IMR-90 (cell line): Measurements from ENCODE around the gene FAM162A. TPM values are rescaled to one million over a fixed set of nuclear protein-coding genes. Genes with fewer than 3 reads are reported as not detected.

ENCODE experiments used
- ATAC-seq: fragments of 200-7000 bp; cut with Tn5 transposase; 2 replicates; pipeline ENCODE4 v1.9.1; 2020; ENCODE audit warnings: low read depth, mild to moderate bottlenecking, moderate library complexity
- BruUV-seq: library from RNA; stranded (reverse); fragments of 400-500 nt; replicated peaks from 2 replicates; lab custom pipeline; 2021; lab: Mats Ljungman, UMichigan
- CTCF ChIA-PET: fragments of 300-600 bp; formaldehyde crosslinking; extraction: SDS; loops from one replicate; lab custom pipeline; 2021; ENCODE audit warnings: antibody characterized with exemption; lab: Yijun Ruan, JAX
- POLR2A ChIA-PET: fragments of 300-600 bp; sonication (Branson Sonifier 250); formaldehyde crosslinking; loops from one replicate; lab custom pipeline; 2022; ENCODE audit warnings: antibody characterized with exemption; ENCODE audit not compliant: unreplicated experiment; lab: Charles Lee
- DNase-seq: peaks from one replicate; pipeline ENCODE4 v3.0.0; 2013
- H2AFZ ChIP-seq: replicated peaks from 2 replicates; pipeline ENCODE3; 2013; ENCODE audit warnings: low read length, mild to moderate bottlenecking; ENCODE audit not compliant: poor library complexity
- H2AK5ac ChIP-seq: 2 replicates; pipeline ENCODE4 v1.6.1; 2013; ENCODE audit warnings: low read depth, low read length, inconsistent platforms
- H2AK9ac ChIP-seq: replicated peaks from 2 replicates; pipeline ENCODE3; 2013; ENCODE audit warnings: mild to moderate bottlenecking, low read depth, low read length, moderate library complexity; ENCODE audit not compliant: poor library complexity
- H2BK120ac ChIP-seq: 2 replicates; pipeline ENCODE4 v1.6.1; 2013; ENCODE audit warnings: low read depth, low read length, inconsistent platforms
- H2BK15ac ChIP-seq: 3 replicates; pipeline ENCODE4 v1.6.1; 2013; ENCODE audit warnings: low read depth, low read length, inconsistent platforms
- H2BK20ac ChIP-seq: 2 replicates; pipeline ENCODE4 v1.6.1; 2013; ENCODE audit warnings: low read depth, mild to moderate bottlenecking, inconsistent platforms, low read length, moderate library complexity
- H2BK5ac ChIP-seq: 2 replicates; pipeline ENCODE4 v1.6.1; 2013; ENCODE audit warnings: mild to moderate bottlenecking, low read depth, low read length, inconsistent platforms; ENCODE audit not compliant: poor library complexity, severe bottlenecking
- H3K14ac ChIP-seq: replicated peaks from 2 replicates; pipeline ENCODE4 v1.6.1; 2013; ENCODE audit warnings: low read depth, low read length, inconsistent platforms
- H3K18ac ChIP-seq: 2 replicates; pipeline ENCODE4 v1.6.1; 2013; ENCODE audit warnings: low read depth, low read length, control low read depth
- H3K23ac ChIP-seq: 2 replicates; pipeline ENCODE4 v1.6.1; 2013; ENCODE audit warnings: low read depth, low read length, inconsistent platforms
- H3K27ac ChIP-seq: 2 replicates; pipeline ENCODE4 v1.5.1; 2013; ENCODE audit warnings: mild to moderate bottlenecking, control low read depth, low read length; ENCODE audit not compliant: insufficient read depth
- H3K27me3 ChIP-seq: 2 replicates; pipeline ENCODE4 v1.6.1; 2013; ENCODE audit warnings: low read length; ENCODE audit not compliant: control insufficient read depth, insufficient read depth
- H3K36me3 ChIP-seq: 2 replicates; pipeline ENCODE4 v1.6.1; 2013; ENCODE audit warnings: low read length, mixed read lengths; ENCODE audit not compliant: control insufficient read depth, insufficient read depth
- H3K4ac ChIP-seq: 2 replicates; pipeline ENCODE4 v1.6.1; 2013; ENCODE audit warnings: low read depth, low read length, inconsistent platforms
- H3K4me1 ChIP-seq: 2 replicates; pipeline ENCODE4 v1.6.1; 2013; ENCODE audit warnings: low read length, mixed read lengths; ENCODE audit not compliant: control insufficient read depth, insufficient read depth
- H3K4me2 ChIP-seq: 2 replicates; pipeline ENCODE4 v1.6.1; 2013; ENCODE audit warnings: low read depth, mild to moderate bottlenecking, control low read depth, low read length, moderate library complexity
- H3K4me3 ChIP-seq: 2 replicates; pipeline ENCODE4 v1.5.1; 2013; ENCODE audit warnings: low read depth, mild to moderate bottlenecking, control low read depth, low read length, moderate library complexity; ENCODE audit not compliant: insufficient read depth
- H3K56ac ChIP-seq: 2 replicates; pipeline ENCODE4 v1.6.1; 2013; ENCODE audit warnings: low read length, inconsistent platforms; ENCODE audit not compliant: insufficient read depth; ENCODE audit errors: extremely low read depth
- H3K79me1 ChIP-seq, 2 experiments: 2 replicates each; pipeline ENCODE4 v1.6.1; 2013; ENCODE audit warnings: low read length in 2 of 2, inconsistent platforms in 1 of 2, low read depth in 1 of 2
- H3K9ac ChIP-seq: 2 replicates; pipeline ENCODE4 v1.6.1; 2013; ENCODE audit warnings: low read depth, low read length, control low read depth
- H3K9me1 ChIP-seq: 2 replicates; pipeline ENCODE4 v1.6.1; 2013; ENCODE audit warnings: low read length, inconsistent platforms; ENCODE audit not compliant: insufficient read depth
- H3K9me3 ChIP-seq: 2 replicates; pipeline ENCODE4 v1.6.1; 2013; ENCODE audit warnings: low read length; ENCODE audit not compliant: control insufficient read depth, insufficient read depth
- H4K20me1 ChIP-seq: 2 replicates; pipeline ENCODE4 v1.6.1; 2013; ENCODE audit warnings: low read length, inconsistent platforms; ENCODE audit not compliant: insufficient read depth
- H4K5ac ChIP-seq: 2 replicates; pipeline ENCODE4 v1.6.1; 2013; ENCODE audit warnings: mild to moderate bottlenecking, low read depth, low read length, control low read depth
- H4K8ac ChIP-seq, 2 experiments: 2 replicates each; pipeline ENCODE4 v1.6.1; 2013; ENCODE audit warnings: low read depth in 2 of 2, low read length in 2 of 2, control low read depth in 1 of 2, inconsistent platforms in 1 of 2
- H4K91ac ChIP-seq: 2 replicates; pipeline ENCODE4 v1.6.1; 2013; ENCODE audit warnings: low read depth, low read length, inconsistent platforms; ENCODE audit not compliant: insufficient read depth
- MAFK ChIP-seq: IDR thresholded peaks from 2 replicates; pipeline ENCODE4 v1.6.1; 2012; ENCODE audit warnings: low read depth, low read length, improper control_type of control experiment
- MAZ ChIP-seq: IDR thresholded peaks from 2 replicates; pipeline ENCODE4 v1.6.1; 2012; ENCODE audit warnings: low read depth, mild to moderate bottlenecking, low read length, improper control_type of control experiment, moderate library complexity, borderline replicate concordance
- NFE2L2 ChIP-seq: fragments of 150-350 bp; IDR thresholded peaks from 2 replicates; pipeline ENCODE4 v1.6.1; 2016; ENCODE audit warnings: low read depth, mild to moderate bottlenecking, low read length
- POLR2A ChIP-seq: IDR thresholded peaks from 2 replicates; pipeline ENCODE4 v1.6.1; 2012; ENCODE audit warnings: mild to moderate bottlenecking, low read depth, low read length
- RAD21 ChIP-seq: IDR thresholded peaks from 2 replicates; pipeline ENCODE4 v1.6.1; 2012; ENCODE audit warnings: low read length, improper control_type of control experiment
- RCOR1 ChIP-seq: IDR thresholded peaks from 2 replicates; pipeline ENCODE4 v1.6.1; 2012; ENCODE audit warnings: mild to moderate bottlenecking, low read length, improper control_type of control experiment; ENCODE audit not compliant: insufficient replicate concordance
- RFX5 ChIP-seq: IDR thresholded peaks from 2 replicates; pipeline ENCODE4 v1.8.0; 2012; ENCODE audit warnings: low read depth, mild to moderate bottlenecking, low read length, moderate library complexity
- SMC3 ChIP-seq: fragments of 150-350 bp; IDR thresholded peaks from 2 replicates; pipeline ENCODE4 v1.6.1; 2016; ENCODE audit warnings: low read depth, mild to moderate bottlenecking, antibody characterized with exemption, low read length, moderate library complexity
- USF2 ChIP-seq: fragments of 150-350 bp; IDR thresholded peaks from 2 replicates; pipeline ENCODE4 v1.6.1; 2017; ENCODE audit warnings: mild to moderate bottlenecking, antibody characterized with exemption, low read length, low read depth
- dilution Hi-C: fragments of 300-500 bp; cut with HindIII; formaldehyde crosslinking; loops from one replicate; pipeline ENCODE4 v1.14.3; 2018; ENCODE audit warnings: low sequenced_read_pairs; ENCODE audit not compliant: unreplicated experiment
- in situ Hi-C: fragments of 300-500 bp; cut with MboI; formaldehyde crosslinking; loops from 3 replicates; pipeline ENCODE4 v1.14.3; 2019; ENCODE audit warnings: low sequenced_read_pairs, inconsistent platforms, mixed read lengths
- intact Hi-C: fragments of 100-400 bp; cut with micrococcal nuclease; formaldehyde crosslinking; loops from 2 replicates; pipeline ENCODE4 v1.10.0; 2022
- polyA plus RNA-seq, 3 experiments: library from polyadenylated mRNA; depleted of rRNA; stranded (reverse); fragments of >200 nt; gene quantifications; 2 replicates each; pipeline ENCODE4 v1.2.3, GENCODE V29; 2012; ENCODE audit warnings: low replicate concordance in 1 of 3
- total RNA-seq: library from RNA; depleted of rRNA; stranded (reverse); fragments of >200 nt; gene quantifications from 2 replicates; pipeline ENCODE4 v1.2.3, GENCODE V29; 2012

Gene FAM162A
- total and polyA plus RNA-seq, 2 of the 4 experiments (the other 2 are of a cell fraction), result 33.9 to 66.8 TPM

DNA sequence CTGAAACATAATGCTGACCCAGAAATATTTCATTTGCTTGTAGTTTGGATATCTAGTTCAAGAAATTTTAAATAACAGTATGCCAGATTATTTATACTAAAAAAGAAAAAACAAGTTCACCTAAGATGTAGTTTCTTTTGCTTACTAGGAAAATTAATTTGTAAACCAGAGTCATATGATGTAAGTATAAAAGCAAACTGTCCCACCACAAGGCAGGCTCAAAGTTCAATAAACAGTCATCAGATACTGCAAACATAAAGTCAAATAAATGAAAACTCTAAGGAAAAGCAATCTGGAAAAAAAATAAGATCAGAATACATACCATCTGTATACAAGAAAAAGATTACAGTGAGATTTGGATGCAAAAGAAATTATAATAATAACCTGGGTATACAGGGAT lies 72.1 kb downstream of the FAM162A start:
- H3K4me3 ChIP-seq, result no peak overlapping the region
- no TSS peak for BruUV-seq
- H2BK120ac ChIP-seq, result no peak overlapping the region
- H3K27me3 ChIP-seq, result no peaks in the 10 kb centered on the region
- H2AK9ac ChIP-seq, result no peak overlapping the region
- ChIA-PET CTCF (no interaction called here), POLR2A (no interaction called here)
- H2AFZ ChIP-seq, result no peak overlapping the region
- TF ChIP-seq RAD21 (no peak), NFE2L2 (no peak), POLR2A (no peak), MAZ (no peak), RFX5 (no peak), USF2 (no peak), MAFK (no peak), RCOR1 (no peak), SMC3 (no peak)
- H3K4me1 ChIP-seq, result no peaks in the 10 kb centered on the region
- no peak overlapping the region for H4K8ac ChIP-seq
- H3K14ac ChIP-seq, result no peak overlapping the region
- H2AK5ac ChIP-seq, result no peak overlapping the region
- no peak overlapping the region for H4K5ac ChIP-seq
- dilution Hi-C loops, result no loop called here
- no peak overlapping the region for H4K91ac ChIP-seq
- DNase-seq (no peak), ATAC-seq (peak; percentile 66)
- no peak overlapping the region for H3K4ac ChIP-seq
- H3K56ac ChIP-seq, result no peak overlapping the region
- in situ Hi-C loops, result loop anchor here (5.0 kb wide), 1 partner anchor 221 kb away; no protein-coding TSS in a partner anchor
- H3K27ac ChIP-seq, result no peak overlapping the region
- H3K9me1 ChIP-seq, result no peaks in the 10 kb centered on the region
- H3K36me3 ChIP-seq, result peaks cover 20% of the 10 kb centered on the region
- intact Hi-C loops, result no loop called here
- no peak overlapping the region for H3K4me2 ChIP-seq
- no peak overlapping the region for H2BK20ac ChIP-seq
- H3K18ac ChIP-seq, result no peak overlapping the region
- peaks cover 7 to 11% of the 10 kb centered on the region in 2 experiments for H3K79me1 ChIP-seq
- no peak overlapping the region for H3K9ac ChIP-seq
- no peak overlapping the region for H3K23ac ChIP-seq
- H4K20me1 ChIP-seq, result no peaks in the 10 kb centered on the region; the same call in 1 of the 2 replicates
- no peak overlapping the region for H2BK15ac ChIP-seq
- H2BK5ac ChIP-seq, result no peak overlapping the region
- H3K9me3 ChIP-seq, result no peaks in the 10 kb centered on the region
